HG03432 (cell line): ENCODE results near the gene SPINDOC.
A peak's percentile ranks its signal among the peaks of the same experiment; 100 is the strongest.

Experiments used
- ATAC-seq: cut with Tn5 transposase; IDR thresholded peaks from one replicate; pipeline ENCODE4 v1.9.1; 2021; ENCODE audit warnings: mild to moderate bottlenecking, moderate library complexity; ENCODE audit not compliant: unreplicated experiment

SPINDOC gene

DNA sequence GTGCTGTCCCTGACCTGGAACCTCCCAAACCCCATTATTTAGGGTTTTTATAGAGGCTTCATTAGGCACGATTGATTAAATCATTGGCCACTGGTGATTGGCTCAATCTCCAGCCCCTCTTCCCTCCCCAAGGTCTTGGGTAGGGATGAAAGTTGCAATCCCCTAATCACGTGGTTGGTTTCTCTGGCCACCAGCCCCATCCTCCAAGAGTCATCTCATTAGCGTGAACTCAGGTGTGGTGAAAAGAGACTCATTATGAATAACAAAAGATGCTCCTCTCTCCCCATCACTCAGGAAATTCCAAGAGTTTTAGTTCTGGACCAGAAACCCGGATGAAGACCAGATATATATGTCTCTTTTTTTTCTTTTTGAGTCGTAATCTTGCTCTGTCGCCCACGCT lies 18.1 kb downstream of the SPINDOC start:
- ATAC-seq, result no peak

DNA sequence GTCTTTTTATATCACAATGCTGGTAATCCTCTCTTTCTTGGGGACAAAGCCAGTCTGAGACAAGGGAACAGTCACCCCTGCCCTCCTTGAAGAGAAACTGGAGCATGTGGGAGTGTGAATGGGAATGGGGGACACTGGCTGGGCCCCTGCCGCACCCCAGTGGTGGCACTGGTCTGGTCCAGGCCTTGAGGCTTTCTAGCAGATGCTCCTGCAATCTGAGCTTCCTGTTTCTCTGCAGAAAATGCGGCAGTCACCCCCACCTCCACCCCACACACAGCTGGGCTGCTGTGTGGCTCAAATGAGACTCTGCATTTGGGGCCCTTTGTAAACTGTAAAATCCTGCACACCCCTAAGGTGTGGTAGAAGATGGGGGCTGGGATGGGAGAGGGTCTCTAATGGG lies 19.1 kb downstream of the SPINDOC start:
- no peak for ATAC-seq

DNA sequence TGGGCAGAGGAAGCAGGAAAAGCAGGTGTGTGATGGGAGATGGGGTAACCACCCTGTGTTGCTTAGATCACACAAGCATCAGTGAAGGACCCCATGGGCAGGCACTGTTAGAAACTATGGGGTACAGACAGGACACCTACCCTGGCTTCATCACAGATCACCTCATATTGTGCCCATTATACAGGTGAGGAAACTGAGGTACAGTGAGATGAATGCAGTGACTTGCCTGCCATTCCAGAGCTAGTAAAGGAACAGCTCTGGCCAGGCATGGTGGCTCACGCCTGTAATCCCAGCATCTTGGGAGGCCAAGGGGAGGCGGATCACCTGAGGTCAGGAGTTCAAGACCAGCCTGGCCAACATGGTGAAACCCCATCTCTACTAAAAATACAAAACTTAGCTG lies 19.8 kb downstream of the SPINDOC start:
- no peak for ATAC-seq

DNA sequence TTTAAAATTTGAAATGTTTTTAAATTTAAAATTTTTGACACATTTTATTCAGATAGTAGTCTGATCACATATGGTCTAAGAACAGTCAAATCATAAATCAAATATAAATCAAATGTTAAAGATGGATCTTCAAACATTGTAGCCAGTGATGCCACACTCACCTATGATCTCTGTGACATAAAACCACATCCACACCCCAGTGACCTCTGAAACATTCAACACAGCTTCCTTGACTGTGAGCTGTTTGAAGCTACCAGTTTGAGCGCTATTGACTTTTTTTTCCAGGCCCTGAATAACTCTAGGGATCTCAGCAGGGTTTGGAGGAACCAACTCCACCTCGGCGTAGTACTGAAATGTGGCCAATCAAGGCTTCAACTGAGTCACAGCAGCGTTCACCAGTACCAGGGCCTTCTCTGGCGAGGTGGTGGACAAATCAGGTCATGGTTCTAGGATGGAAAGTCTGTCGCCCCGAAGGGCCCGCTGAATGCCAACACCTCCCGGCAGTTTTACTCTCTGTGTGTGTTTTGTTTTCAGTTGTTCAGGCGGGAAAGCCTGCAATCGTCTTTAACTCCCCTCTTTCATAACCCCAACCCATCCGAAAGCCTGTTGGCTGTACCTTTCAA lies 21.4 kb downstream of the SPINDOC start:
- no peak for ATAC-seq

DNA sequence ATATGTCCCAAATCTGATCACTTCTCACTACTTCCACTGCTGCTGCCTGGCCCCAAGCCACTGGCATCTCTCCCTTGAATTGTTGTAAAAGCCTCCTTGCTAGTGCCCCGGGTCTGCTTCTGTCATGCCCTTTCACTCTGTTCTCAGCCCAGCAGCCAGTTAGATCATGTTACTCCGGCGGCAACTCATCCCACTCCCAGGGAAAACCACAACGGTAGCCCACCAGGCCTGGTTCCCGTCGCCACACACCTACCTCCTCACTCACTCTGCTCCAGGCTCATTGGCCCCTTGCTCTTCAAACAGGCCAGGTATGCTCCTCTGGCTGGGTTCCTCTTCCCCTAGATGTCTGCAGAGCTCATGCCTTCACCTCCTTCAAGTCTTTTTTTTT lies 21.9 kb downstream of the SPINDOC start:
- no peak for ATAC-seq

DNA sequence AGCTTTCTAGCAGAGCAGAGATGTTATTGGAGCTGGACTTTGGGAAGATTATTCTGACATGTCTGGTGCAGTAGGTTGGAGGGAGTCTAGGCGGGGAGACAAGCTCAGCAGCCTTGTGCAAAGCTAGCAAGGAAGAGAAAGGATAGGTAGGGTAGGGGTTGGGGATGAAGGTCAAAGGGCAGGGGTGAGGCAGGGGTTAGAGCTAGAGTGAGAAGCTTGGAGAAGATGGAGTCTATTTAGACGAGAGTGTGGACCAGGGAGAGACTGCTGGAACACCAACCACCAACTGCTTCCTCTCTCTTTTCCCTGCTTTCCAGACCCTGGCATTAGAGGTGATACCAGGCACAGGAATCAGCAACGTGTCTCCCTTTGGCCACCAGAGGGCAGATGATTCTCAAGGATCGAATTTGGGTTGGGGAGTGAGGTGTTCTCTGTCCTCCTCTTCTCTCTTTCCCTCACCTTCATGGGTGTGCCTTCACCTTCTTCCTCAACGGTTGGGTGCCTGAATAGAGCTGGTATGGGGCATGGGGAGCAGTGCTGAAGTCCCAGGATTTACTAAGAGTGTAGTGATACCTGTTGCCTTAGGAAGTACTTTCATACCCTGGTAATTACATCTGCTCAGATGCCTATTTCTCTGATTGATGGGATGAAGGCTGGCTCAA lies 23.9 kb downstream of the SPINDOC start:
- no peak for ATAC-seq

DNA sequence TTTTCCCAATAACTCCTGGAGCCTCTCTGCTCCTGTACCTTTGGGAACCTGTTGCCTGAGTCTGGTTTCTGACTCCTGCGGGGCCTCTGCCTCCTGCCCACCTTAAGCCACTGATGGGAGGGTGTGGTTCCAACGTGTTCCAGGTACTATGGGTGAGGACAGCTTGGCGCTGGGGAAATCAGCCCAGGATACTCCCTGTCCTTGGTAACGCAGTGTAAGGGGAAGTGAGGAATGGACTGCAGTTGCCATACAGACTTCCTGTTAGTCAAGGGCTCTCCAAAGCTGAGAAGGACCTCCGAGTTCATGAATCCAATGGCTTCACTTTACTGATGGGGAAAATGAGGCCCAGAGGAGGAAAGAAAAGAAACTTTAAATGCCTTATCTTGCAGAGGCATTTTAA lies 24.5 kb downstream of the SPINDOC start:
- ATAC-seq, result no peak

DNA sequence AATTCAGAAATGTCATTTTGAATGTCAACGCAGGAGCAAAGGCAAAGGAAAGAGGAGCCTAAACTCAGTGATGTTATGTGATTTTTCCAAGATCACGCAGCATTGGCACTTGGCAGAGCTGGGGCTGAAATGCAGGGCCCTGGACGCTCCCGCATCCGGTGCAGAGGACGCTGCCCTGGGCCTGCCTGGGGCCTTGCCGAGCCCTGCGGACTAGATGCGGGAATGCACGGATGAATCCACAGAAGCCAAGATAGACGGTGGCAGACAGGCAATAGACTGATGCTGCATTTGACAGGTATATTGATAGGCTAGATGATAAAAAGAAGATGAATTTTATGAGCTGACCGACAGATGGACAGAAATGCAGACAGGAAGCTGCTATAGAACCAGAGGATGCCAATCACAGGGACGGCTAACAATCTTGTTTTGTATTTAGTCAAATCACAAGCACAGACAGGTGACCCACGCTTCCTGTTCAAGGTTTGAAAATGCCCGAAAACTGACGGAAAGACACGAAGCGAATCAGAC lies 25.0 kb downstream of the SPINDOC start:
- no peak for ATAC-seq

DNA sequence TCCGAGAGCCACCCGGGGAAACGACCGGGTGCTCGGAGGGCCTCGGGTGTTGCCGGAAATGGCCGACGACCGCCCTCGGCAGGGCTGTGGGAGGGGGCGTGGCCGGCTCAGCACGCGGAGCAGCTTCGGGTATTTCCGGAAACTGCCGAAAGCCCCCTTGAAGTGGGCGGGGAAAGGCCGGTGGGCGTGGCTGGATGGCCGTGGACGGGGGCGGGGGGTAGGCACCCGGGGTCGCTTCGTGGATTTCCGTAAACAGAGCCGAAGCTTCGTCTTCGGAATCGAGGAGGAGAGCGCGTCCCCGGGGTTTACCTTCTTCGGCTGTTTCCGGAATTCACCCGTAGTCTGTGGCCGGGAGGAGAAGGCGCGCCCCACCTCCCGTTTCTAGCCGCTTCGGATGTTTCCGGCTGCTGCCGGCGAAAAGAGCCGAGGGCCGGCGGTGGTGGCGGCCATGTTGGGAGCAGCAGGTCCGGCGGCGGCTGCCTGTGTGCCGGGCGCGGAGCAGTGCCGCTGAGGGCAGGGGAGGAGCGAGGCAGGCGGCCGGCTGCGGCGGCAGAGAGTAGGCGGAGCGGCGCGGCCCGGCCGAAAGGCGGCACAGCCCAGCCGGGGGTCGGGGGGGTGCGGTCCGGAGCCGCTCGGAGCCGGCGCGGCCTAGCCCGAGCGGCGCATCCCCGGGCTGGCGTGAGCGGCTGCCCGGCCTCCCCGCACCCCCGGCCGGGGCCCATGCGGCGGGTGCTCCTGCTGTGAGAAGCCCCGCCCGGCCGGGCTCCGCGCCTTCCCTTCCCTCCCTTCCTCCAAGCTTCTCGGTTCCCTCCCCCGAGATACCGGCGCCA lies 25.6 kb downstream of the SPINDOC start, which contains the start of gene MARK2:
TSS of gene MARK2 (plus strand) at position 433 of the 830 bp plus-strand sequence. CDS start at position 830, 397 bp downstream.
- ATAC-seq, result peak; percentile 76

DNA sequence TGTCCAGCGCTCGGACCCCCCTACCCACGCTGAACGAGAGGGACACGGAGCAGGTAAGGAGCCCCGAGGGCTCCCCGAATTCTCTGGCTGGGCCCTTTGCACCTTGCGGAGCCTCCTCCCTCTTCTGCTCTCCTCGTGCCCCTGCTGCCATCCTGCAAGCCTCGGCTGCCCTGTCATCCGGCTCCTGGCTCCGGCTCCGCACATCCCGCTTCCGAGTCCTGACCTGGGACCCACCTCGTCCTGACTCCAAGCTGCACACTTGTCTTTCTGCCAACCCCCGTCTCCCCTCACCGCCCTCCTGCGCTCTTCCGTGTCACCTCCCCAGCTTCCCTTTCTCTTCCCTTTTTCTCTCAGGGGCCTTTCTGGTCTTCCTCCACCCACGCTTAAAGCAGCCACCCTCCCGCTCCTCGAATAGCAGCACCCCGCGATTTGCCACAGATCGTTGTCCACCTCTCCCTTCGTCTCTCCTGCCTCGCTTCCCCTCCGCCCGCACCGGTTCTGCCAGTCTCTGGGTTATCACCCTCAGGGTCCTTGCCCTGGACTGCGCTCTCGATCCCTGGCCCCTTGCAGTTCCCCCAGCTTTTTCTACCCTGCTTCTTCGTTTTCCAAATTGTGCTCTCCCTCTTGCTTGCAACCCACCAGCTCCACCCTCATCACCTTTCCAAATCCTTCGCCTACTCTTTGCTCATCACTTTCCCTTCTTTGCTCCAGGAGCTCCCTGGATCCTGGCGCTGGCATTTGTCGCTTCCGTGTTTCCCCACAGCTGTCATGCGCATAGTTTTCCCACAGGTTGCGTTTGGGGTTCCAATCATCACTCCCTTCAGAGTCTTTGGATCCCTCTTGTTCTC lies 26.5 kb downstream of the SPINDOC start:
- ATAC-seq, result peak; percentile 4

DNA sequence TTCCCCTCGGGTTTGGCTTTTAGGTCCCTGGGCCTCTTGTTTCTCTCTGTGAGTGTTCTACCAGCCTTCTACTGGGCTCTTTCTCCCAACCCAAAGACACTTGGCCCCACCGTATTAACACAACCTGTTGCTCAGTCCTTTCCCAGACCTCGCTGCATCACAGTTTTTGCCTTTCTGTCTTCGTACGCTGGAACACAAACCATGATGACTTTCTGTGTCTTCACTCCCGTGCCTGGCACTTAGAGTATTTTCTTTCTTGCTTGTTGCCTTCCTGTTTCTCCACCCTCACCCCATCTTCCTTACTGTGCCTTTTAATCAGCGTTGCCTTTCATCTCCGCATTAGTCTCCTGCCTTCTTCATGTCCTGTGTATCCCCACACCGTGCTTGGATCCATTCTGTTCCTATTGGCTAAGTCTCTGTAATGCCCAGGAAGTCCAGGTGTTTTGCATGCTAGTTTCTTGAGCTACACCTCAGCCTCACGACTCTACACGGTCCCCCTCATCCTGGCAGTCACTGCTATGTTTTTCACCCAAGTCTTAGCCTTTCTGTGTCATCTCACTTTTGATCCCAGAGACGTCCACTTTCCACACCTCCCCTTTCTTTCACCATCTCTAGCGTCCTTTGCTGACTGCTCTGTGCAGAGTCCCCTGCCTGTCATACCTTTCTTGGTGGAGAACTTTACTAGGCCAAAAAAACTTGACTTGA lies 27.3 kb downstream of the SPINDOC start:
- no peak for ATAC-seq

DNA sequence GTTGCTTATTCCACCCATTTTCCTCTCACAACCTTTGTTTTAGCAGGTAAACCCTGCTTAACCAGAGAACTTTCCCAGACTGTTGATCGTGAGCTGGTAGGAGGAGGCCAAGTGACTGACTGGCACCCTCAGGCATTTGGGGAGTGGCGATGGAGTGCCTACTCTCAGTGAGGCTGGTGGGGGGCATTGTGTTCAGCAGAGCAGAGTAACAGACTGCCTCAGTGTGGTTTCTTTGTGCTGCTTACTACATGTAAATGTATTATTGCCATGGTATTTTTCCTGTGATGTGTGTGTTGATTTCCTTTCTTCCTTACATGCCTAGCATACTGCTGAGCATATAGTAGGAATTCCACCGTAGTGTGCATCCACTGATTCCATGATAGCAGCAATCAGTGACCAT lies 28.3 kb downstream of the SPINDOC start:
- no peak for ATAC-seq

DNA sequence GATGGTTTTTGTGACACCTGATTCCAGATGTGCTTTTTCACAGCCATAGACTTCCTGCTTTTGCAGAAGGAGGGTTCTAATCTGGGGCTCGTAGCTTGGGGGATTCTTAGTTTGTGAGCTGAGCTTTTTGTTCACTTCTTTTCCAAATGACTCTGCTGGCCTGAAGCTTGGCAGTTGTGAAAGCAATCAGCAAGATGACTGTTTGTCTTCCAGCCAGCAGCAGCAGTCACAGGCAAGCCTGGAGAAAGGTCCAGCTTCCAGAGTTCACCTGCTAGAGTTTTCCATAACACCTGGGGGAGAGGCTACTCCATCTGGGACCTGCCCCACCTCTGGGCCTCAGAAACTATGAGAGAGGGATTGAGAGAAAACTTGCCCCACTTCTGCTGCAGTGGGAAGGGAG lies 29.8 kb downstream of the SPINDOC start:
- ATAC-seq, result no peak

DNA sequence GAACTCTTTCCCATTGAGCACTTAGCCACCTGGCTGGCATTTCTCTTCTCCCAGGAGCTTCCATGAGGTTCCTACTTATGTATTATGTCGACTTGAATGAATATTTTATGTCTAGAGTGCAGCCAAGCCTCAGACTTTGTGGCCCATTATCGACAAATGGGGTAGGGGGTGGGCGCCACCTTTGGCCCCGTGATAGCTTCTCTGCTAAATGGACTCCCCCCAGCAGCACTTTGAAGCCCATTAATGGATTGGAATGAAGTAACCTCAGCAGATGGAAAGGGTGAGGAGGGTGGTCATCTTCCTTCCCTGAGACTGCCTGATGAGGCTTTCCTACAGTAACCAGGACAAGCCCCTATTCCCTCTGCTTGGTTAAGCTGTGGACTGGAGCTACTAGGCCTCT lies 31.6 kb downstream of the SPINDOC start:
- no peak for ATAC-seq

DNA sequence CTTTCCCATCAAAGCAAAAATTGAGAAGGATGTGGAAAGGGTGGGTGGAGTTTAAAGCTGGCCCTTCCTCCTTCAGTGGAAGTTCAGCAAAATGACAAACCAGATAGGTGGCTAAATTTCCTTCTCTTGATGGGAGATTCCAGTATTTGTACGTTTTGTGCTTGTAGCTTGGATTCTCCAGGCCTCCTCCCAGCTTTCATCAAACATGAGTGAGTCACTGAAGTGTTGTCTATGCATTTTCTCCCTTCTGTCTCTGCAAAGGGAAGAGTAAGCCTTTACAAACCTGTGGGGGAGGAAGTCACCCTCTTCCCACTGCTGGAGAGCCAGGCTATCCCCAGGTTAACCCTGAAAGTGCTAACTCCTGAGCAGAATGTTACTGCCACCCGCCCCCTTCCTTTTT lies 32.0 kb downstream of the SPINDOC start:
- ATAC-seq, result no peak

DNA sequence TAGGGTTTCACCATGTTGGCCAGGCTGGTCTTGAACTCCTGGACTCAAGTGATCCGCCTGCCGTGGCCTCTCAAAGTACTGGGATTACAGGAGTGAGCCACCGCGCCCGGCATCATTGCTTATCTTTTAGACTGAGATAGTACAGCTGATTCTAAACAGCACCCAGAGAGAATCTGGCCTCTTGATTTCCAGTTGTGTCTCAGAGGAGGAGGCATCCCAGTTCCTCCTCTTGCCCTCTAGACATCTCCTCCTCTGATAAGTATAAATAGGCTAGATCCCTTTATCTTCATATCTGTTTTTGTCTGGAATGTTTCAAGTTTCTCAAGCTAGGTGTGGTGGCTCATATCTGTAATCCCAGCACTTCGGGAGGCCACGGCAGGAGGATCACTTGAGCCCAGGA lies 32.7 kb downstream of the SPINDOC start:
- no peak for ATAC-seq

DNA sequence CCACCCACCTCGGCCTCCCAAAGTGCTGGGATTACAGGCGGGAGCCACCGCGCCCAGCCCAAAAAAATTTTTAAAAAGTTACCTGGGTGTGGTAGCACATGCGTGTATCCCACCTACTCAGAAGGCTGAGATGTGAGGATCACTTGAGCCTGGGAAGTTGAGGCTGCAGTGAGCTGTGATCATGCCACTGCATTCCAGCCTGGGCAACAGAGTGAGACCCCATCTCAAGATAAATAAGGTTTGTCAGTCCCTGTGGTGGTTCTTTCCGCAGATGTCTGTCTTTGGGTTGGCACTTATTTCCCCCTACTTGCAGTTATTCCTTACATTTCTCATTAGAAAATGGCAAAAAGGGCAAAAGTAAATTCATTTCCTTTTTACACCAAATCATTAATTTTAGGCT lies 33.6 kb downstream of the SPINDOC start:
- no peak for ATAC-seq

DNA sequence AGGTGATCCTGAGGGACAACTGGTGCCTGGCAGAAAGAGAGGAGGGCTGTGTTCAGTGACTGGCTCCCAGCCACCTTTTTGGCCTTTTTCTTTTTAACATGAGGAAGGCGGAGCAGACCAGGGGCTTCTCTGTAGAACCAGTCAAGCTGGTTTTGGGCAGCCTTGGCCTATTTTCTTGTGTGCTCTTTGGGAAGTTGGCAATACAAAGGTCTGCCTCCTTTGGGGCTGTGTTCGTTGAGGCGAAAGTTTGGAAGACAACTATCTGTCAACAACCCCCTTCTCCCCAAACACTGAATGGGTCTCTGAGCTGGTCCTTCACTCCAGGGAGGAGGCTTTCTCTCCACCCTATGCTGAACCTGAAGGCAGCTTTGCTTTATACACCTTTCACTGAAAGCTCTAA lies 34.1 kb downstream of the SPINDOC start:
- ATAC-seq, result no peak

DNA sequence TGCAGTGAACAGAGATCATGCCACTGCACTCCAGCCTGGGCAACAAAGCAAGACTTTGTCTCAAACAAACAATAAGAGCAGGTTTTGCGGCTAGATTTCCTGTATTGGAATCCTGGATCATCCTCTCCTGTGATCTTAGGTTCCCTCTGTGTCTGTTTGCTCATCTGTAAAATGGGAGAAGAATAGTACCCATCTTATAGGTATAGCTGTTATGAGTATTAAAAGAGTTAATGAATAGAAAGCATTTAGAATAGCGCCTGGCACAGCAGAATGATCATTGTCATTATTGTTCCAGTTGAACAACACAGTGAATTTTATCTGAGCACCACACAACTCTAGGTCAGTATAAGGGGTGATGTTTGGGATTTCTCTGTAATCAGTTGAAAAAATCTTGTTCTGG lies 36.4 kb downstream of the SPINDOC start:
- ATAC-seq, result no peak

DNA sequence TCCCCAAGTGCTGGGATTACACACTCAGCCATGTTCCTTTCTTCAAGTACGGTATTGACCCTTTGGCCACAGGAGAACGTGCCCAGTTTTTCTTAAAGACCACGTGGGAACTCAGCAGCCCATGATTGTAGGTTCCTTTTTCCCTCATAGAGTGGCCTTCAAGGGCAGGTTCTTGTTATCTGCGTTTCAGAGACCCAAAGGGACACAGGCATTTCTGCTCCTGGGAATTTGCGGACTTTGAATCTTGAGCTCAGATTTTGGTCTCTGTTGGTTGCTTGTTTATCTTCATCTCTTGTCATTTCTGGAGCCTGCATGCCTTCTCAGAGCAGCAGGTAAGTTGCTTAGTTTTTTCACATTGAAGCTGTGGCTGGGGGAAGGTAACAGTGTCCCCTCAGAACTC lies 37.7 kb downstream of the SPINDOC start:
- ATAC-seq, result no peak
